GM12891 (cell line): ENCODE data around the gene ABCC3.

Experiments
- POLR2A ChIP-seq: IDR thresholded peaks from 2 replicates; pipeline ENCODE4 v1.6.1; 2011; ENCODE audit warnings: low read depth, low read length, control low read depth
- POLR2AphosphoS5 ChIP-seq: IDR thresholded peaks from 2 replicates; pipeline ENCODE4 v1.6.1; 2011; ENCODE audit warnings: low read depth, low read length, control low read depth
- TAF1 ChIP-seq: IDR thresholded peaks from 2 replicates; pipeline ENCODE4 v1.6.1; 2011; ENCODE audit warnings: low read depth, low read length, control low read depth

GRCh38 chr17:50682441-50682840 is 47.8 kb downstream of the ABCC3 start:
- TF ChIP-seq POLR2A: no peak
- no peak for TF ChIP-seq TAF1
- no peak for TF ChIP-seq POLR2AphosphoS5
